GM18519 (cell line): ENCODE data around the gene OSBPL2.

Experiments used
- ATAC-seq: cut with Tn5 transposase; IDR thresholded peaks from one replicate; pipeline ENCODE4 v1.9.1; 2021; ENCODE audit warnings: mild to moderate bottlenecking, moderate library complexity; ENCODE audit not compliant: unreplicated experiment, low FRiP score

OSBPL2 gene

GRCh38 chr20:62308102-62308822 is 69.9 kb downstream of the OSBPL2 start:
- no peak for ATAC-seq

DNA sequence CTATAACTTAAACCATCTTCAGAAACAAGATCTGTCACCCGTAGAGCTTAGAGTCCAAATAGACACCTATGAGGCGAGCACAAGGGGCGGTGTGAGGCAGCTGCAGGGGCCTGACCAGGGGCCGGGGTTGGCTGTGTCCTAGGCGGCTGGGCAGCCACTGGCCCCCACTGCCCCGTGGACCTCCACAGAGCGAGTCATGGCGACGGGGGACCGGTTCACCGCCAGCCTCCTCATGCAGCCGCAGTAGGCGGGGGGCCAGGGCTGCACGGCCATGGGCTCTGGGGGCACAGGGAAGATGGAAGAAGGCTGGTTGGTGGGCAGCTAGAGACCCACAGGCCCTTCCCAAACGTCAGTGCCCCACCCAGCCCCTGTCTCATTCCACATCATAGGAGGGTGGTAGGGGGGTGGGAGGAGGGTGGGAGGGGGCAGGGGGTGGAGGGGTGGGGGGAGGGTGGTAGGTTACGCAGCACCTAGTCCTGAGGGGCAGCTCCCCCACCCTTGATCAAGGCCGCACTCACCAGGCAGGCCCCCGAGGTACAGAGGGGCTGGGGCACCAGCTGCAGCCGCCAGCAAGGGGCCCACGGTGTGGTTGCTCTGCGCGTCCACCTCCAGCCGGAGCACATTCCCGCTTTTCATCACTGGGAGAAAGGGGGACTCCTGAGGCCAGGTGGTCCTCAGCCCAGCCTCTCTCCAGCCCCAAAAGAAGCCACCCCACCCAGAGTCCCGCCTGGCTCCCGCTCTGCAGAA is 71.0 kb downstream of the OSBPL2 start:
- no peak for ATAC-seq

GRCh38 chr20:62309947-62310756 is 71.8 kb downstream of the OSBPL2 start:
- no peak for ATAC-seq

GRCh38 chr20:62310757-62311121 is 72.4 kb downstream of the OSBPL2 start:
- ATAC-seq: no peak

GRCh38 chr20:62311150-62311549 is 72.8 kb downstream of the OSBPL2 start:
- no peak for ATAC-seq

DNA sequence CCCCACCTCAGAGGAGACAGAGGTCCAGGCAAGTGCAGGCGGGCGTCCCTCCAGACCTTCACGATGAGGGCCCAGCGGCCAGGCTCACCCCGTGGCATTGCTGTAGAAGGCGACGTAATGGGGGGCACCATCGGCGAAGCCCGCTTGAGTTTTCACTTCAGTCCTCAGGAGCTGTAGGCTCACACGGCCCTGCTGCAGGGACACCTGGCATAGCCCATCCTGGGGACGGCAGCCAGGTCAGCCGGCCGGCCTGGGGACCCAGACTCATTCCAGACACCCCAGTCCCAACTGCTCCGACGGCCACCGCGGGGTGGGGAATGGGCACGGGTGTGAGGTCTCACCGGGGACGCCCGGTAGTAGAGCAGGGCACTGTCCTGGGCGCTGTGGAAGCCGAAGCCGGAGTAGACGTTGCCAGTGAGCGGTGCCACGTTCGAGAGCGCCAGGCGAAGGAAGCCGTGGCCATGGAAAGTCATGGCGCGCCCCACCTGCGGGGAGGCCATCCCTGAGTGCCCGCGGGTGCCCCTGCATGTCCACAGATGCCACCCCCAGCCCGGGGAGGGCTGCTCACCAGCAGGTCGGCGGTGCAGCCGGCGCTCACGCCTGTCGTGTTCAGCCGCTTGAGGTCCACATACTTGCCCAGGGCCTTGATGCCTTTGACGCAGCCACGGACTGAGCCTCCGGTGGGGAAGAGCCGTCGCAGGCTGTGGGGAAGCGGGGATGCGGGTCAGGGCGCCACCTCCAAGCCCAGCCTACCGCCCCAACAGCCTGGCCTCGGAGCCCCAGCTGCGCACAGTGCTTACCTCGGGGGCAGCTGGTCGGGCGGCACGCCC is 73.7 kb downstream of the OSBPL2 start:
- no peak for ATAC-seq

GRCh38 chr20:62312662-62312977 is 74.3 kb downstream of the OSBPL2 start:
- ATAC-seq: no peak

GRCh38 chr20:62313021-62313420 is 74.7 kb downstream of the OSBPL2 start:
- ATAC-seq: no peak

DNA sequence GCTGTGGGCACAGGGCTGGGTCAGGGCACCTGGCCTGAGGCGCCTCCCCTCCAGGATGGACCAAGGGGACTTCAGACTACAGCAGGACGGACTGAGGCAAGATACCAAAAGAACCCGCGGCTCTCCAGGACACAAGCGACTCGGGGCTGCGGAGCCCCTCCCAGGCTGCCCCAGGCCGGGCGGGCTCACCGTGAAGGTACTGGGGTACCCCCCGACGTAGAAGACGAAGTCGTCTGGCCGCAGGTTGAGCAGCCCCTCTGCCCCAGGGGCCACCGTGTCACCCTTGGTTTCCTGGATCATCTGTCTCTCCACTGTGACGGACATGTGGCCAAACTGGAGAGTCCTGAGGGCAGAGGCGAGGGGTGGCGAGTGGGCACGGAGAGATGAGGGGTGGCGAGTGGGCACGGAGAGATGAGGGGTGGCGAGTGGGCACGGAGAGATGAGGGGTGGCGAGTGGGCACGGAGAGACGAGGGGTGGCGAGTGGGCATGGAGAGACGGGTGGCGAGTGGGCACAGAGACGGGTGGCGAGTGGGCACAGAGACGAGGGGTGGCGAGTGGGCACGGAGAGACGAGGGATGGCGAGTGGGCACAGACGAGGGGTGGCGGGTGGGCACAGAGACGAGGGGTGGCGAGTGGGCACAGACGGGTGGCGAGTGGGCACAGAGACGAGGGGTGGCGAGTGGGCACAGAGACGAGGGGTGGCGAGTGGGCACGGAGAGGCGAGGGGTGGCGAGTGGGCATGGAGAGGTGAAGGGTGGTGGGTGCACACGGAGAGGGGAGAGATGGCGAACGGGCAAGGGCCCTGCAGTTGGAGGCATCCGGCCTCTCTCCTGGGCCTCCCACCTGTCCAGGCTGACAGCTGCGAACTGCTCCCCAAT is 75.4 kb downstream of the OSBPL2 start:
- no peak for ATAC-seq

- ATAC-seq: no peak
These were observed 76.0 kb downstream of the OSBPL2 start for GRCh38 chr20:62314339-62314638.

DNA sequence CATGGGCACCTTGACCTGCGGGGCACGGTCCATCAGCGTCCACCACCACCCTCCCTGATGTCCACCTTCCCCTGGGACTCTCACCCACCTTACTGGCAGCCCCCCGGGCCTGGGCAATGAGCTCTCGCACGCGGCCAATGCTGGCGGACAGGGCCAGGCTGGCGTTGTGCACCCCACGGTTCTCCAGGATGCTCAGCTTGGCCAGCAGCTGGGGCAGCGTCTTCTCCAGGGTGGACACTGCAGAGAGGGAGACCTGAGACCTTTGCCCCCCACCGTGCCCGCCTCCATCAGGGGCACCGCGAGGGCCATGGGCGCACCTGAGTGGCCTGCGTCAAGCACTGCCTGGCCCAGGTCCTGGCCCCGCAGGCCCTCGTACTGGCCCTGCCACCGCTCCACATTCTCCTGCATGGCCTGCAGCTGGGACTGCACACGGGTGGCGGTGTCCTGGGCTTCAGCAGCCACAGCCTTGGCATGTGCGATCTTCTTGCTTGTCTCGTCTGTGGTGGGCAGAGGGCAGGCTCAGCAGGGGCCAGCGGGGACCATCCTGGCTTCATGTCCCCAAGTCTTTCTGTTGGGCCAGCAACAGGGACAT is 76.5 kb downstream of the OSBPL2 start:
- no peak for ATAC-seq

DNA sequence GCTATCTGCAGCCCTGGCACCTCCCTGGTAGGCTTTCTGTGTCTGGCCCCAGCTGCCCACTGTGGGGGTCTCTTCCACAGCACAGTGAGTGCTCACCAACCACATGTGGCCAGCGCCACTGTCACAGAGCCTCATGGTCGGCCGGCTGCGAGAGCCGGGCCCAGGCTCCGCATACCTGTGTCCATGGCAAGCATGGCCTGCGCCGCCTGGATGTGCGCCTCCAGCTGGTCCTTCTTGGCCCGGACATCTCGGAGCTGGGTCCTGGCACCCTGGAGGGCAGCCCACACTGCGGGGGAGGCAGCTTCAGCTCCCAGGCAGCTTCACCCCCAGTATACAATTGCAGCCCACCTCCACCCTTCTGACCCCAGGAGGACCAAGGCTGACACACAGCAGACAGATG is 77.5 kb downstream of the OSBPL2 start:
- ATAC-seq: no peak

DNA sequence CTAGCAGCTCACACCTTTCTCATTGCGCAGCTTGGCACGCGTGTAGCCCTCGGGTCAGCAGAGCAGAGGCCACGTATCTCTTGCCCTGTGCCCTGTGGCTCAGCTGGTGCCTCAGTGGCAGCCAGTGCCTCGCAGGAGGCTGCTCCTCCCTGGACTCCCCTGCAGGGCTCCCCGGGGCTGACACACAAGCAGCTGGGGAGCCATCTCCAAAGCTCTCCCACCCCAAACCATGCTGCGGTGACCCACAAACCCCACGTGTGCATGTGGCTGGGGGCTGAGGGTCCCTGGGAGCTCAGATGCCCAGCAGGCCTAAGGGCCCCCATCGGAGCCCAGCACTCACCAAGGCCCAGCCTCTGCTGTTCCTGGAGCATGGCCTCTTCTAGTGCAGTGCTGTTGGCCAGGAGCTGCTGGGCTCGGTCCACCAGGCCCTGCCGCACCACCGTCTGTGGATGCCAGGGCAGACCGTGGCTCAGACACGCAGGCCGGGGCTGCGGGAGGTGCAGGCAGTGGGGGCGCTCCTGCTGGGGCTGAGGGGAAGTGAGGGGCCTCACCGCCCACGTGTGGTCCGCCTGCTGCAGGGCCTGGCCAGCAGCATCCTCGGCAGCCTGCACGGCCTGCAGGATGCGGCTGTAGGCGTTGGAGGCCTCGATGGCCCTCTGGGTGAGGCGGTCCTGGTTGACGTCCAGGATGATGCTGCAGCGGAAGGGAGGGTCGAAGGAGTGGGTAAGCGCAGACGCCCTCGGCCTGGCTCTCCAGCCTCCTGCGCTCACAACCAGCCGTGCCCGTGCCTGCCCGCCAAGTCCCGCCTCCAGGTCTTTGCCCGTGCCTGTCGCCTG is 78.2 kb downstream of the OSBPL2 start:
- ATAC-seq: no peak

DNA sequence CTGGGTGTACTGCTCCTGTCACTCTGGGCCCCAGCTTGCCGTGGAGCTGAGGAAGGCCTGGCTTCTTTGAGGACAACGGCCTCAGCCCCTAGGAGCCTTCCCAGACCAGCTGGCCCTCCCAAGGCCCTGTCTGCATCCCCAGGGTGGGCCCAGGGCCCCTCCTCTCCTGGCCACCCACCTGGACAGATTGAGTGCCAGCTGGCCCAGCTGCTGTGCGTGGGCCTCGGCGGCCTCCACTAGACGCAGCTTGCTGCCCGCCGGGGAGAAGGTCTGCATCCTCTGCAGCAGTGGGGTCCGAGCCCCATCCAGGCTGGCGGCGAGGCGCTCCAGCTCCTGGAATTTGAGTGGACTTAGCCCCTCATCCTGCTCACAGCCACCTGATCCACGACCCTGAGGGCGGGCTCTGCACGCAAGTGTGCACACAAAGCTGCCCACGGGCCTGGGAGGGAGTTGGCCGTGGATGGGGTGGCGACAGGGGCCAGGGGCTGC is 78.9 kb downstream of the OSBPL2 start:
- ATAC-seq: no peak

DNA sequence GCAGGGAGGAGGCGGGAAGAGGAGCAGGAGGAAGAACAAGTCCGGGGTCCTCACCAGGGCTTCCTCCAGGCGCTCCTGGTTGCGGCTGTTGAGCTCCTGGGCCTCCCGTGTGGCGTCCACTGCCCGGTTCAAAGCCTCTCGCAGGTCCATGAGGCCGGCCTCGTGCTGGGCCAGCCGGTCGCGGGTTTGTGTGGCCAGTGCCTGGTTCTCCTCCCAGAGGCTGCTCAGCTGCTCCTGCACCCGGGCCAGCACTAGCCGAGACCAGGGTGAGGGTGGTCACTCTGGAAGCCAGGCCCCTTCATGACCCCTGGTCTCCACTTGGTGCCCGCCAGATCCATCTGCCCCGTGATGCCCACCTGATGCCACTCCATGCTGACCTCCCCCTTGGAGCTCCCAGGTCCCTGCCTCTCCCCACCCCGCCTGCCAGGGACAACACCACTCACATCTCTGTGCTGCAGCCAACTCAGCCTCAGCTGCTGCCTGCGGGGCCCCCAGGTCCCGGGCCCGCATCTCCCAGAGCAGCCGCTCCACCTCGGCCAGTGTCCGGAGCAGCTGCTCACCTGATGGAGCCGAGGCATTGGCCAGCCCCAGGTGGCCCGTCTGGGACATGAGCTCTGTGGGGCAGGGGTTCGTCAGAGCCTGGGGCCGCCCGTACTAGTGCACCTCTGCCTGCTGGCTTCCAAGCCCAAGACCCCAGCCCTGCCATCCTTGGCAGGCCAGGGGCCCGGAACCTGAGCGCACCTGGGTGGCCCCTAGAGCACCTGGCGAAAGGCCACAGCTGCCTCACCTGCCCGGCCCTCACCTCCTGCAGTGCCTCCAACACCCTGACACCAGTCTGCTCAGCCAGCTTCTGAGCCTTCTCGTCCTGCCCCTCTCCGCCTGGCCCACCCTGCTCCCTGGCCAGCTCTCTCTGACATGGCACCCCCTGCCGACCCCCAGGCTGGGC is 80.4 kb downstream of the OSBPL2 start:
- no peak for ATAC-seq

GRCh38 chr20:62319346-62319909 is 81.1 kb downstream of the OSBPL2 start:
- no peak for ATAC-seq
